ENCODE results near the gene TYW1. TPM values are rescaled to one million over a fixed set of nuclear protein-coding genes. Genes with fewer than 3 reads are reported as not detected.
"Not testable (repeated sequence)": the region's sequence is repeated elsewhere in the genome, so short reads cannot be mapped to it uniquely, and the experiment has no call there.

TYW1 gene
- total RNA-seq, 8 experiments from 2014 or later = 11.9 to 26.9 (median 16.3) TPM

GRCh38 chr7:67264000-67264399, 267.4 kb downstream of the TYW1 start:
- H3K4me1 ChIP-seq (replicated peaks in 1 of 2); in situ Hi-C loops (cut with MboI; ENCODE audit: low pct_unique_long_range_greater_than_20kb in 2 of 9, low sequenced_read_pairs in 9 of 9, unreplicated experiment in 9 of 9); H3K4me3 ChIP-seq; ATAC-seq (replicated peaks in 6 of 8); H3K27ac ChIP-seq: not testable (repeated sequence)
- WGBS, 10 experiments = 89 to 100% (median 100%) methylated on average over 1 to 2 of the region's 2 CpGs; no CpG with 5 or more reads in 3 of the 10 experiments

- in situ Hi-C loops (cut with MboI; ENCODE audit: low pct_unique_long_range_greater_than_20kb in 2 of 9, low sequenced_read_pairs in 9 of 9, unreplicated experiment in 9 of 9); H3K4me3 ChIP-seq; H3K27ac ChIP-seq; ATAC-seq (replicated peaks in 6 of 8); H3K4me1 ChIP-seq (replicated peaks in 1 of 2): not testable (repeated sequence)
- WGBS, 10 experiments = 50 to 100% (median 91%) methylated on average over 1 to 2 of the region's 3 CpGs; no CpG with 5 or more reads in 2 of the 10 experiments
These were observed 269.4 kb downstream of the TYW1 start for GRCh38 chr7:67266070-67266469.

- no peak overlapping the region for H3K27ac ChIP-seq
- in situ Hi-C loops (cut with MboI; ENCODE audit: low pct_unique_long_range_greater_than_20kb in 2 of 9, low sequenced_read_pairs in 9 of 9, unreplicated experiment in 9 of 9) = no loop called here
- WGBS, 10 experiments = 57 to 92% (median 73%) methylated on average over 2 to 5 of the region's 7 CpGs; no CpG with 5 or more reads in 7 of the 10 experiments
- no peak for ATAC-seq (replicated peaks in 6 of 8)
- no peak overlapping the region for H3K4me3 ChIP-seq
- H3K4me1 ChIP-seq (replicated peaks in 1 of 2) = no peaks in the 10 kb centered on the region
These were observed 271.3 kb downstream of the TYW1 start for GRCh38 chr7:67267914-67268313.

- H3K4me1 ChIP-seq (replicated peaks in 1 of 2); H3K4me3 ChIP-seq; ATAC-seq (replicated peaks in 6 of 8); H3K27ac ChIP-seq; in situ Hi-C loops (cut with MboI; ENCODE audit: low pct_unique_long_range_greater_than_20kb in 2 of 9, low sequenced_read_pairs in 9 of 9, unreplicated experiment in 9 of 9): not testable (repeated sequence)
- whole genome bisulfite sequencing, 10 experiments = 86 to 100% (median 94%) methylated on average over 1 to 2 of the region's 2 CpGs; no CpG with 5 or more reads in 6 of the 10 experiments
These were observed 273.3 kb downstream of the TYW1 start for GRCh38 chr7:67269916-67270315.

Other genes with a start within 250 kb of the TYW1 start
- gene TMEM248, start 75.6 kb upstream of the TYW1 start, total RNA-seq = 10 to 100 TPM; 25.4 to 78.6 (median 41.7) TPM
- gene SBDS, start 1.2 kb upstream of the TYW1 start, total RNA-seq = 100 to 1,000 TPM in 2 of 8 experiments, 10 to 100 TPM in 6; 49.4 to 172 (median 64.8) TPM

All from motor neuron (in vitro differentiated cells).